Retinal pigment epithelial cell (primary cell): ENCODE results near the gene CITED2.

ENCODE experiments used
- DNase-seq: peaks from one replicate; pipeline ENCODE4 v3.0.0-alpha.2; 2010; ENCODE audit warnings: low read depth
- H3K4me3 ChIP-seq: 2 replicates; pipeline ENCODE4 v1.5.1; 2011; ENCODE audit warnings: mild to moderate bottlenecking, low read length, control low read depth, moderate library complexity
- CTCF ChIP-seq: conservative IDR thresholded peaks from 2 replicates; pipeline ENCODE4 v1.5.1; 2011; ENCODE audit warnings: low read depth, low read length, control low read depth, inconsistent platforms

The CITED2 gene

GRCh38 chr6:139344186-139344963 is 30.1 kb downstream of the CITED2 start:
- TF ChIP-seq CTCF, result no peak
- no peak overlapping the region for H3K4me3 ChIP-seq
- DNase-seq, result no peak

GRCh38 chr6:139343052-139343750 is 31.2 kb downstream of the CITED2 start:
- no peak for DNase-seq
- TF ChIP-seq CTCF, result no peak
- no peak overlapping the region for H3K4me3 ChIP-seq

- no peak for DNase-seq
- TF ChIP-seq CTCF, result no peak
- no peak overlapping the region for H3K4me3 ChIP-seq
These were observed 33.4 kb downstream of the CITED2 start for GRCh38 chr6:139341060-139341459.

GRCh38 chr6:139338795-139339194 is 35.7 kb downstream of the CITED2 start:
- no peak for DNase-seq
- H3K4me3 ChIP-seq, result no peak overlapping the region
- TF ChIP-seq CTCF, result no peak

- no peak for TF ChIP-seq CTCF
- no peak overlapping the region for H3K4me3 ChIP-seq
- no peak for DNase-seq
These were observed 36.6 kb downstream of the CITED2 start for GRCh38 chr6:139337830-139338229.

GRCh38 chr6:139337001-139337400 is 37.4 kb downstream of the CITED2 start:
- TF ChIP-seq CTCF, result no peak
- no peak overlapping the region for H3K4me3 ChIP-seq
- DNase-seq, result no peak

- TF ChIP-seq CTCF, result no peak
- no peak for DNase-seq
- no peak overlapping the region for H3K4me3 ChIP-seq
These were observed 38.0 kb downstream of the CITED2 start for GRCh38 chr6:139336488-139336887.
